LNCaP clone FGC (cell line): ENCODE results near the gene SFTPD.

Experiments
- DNase-seq: peaks from one replicate; pipeline ENCODE4 v3.0.0-alpha.2; 2011; ENCODE audit warnings: low read depth
- H3K4me3 ChIP-seq: 2 replicates; pipeline ENCODE4 v1.5.1; 2011; ENCODE audit warnings: mild to moderate bottlenecking, low read depth, low read length, control low read depth
- TF ChIP-seq, protein P1 (sequence below): IDR thresholded peaks from 2 replicates; pipeline ENCODE4 v1.5.1; 2012; ENCODE audit warnings: mild to moderate bottlenecking; ENCODE audit not compliant: control insufficient read depth, insufficient read depth; ENCODE audit errors: extremely low read depth

The SFTPD gene

DNA sequence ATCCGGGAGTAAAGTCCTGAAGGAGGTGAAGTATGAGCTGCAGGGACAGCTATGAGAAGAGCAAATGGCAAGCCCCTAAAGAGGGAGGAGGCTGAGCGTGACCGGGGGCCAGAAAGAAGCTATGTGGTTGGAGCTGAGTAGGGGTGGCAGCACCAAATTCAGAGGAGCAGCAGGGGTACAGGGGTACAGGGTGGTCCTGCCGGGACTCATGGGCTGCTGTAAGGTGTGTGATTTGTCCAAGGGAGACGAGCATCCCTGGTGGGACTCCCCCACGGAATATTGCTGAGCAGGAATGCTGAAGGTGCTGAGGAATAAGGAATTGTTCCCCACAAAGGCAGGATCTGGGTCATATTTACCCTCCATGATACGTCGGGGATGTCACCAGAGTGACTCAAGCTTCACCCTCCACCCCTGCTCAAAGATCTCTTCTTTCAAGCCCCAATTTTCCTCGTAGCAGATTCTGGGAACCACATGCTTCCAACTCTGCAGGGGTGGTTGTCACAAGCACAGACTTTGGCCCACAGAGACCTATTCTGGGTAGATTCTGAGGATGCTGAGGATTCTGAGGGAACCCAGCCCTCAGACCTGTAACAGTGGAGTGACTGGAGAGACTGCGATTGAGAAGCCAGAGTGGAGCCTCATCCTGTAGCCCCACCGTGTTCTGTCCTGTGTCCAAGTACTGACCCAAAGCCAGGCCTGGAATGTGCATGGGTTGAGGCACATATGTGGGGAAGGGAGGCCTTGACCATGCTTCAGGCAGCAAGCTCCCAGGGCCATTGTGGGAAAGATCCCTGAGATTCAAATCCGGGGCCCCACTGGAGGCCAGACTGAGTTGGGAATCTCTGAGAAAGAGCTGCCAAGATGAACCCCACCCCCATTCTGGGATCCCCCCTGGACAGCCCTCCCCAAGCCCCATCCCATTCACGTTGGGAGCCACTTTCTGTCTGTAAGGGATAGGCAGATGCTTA lies 4.2 kb downstream of the SFTPD start:
- TF ChIP-seq, protein P1, sequence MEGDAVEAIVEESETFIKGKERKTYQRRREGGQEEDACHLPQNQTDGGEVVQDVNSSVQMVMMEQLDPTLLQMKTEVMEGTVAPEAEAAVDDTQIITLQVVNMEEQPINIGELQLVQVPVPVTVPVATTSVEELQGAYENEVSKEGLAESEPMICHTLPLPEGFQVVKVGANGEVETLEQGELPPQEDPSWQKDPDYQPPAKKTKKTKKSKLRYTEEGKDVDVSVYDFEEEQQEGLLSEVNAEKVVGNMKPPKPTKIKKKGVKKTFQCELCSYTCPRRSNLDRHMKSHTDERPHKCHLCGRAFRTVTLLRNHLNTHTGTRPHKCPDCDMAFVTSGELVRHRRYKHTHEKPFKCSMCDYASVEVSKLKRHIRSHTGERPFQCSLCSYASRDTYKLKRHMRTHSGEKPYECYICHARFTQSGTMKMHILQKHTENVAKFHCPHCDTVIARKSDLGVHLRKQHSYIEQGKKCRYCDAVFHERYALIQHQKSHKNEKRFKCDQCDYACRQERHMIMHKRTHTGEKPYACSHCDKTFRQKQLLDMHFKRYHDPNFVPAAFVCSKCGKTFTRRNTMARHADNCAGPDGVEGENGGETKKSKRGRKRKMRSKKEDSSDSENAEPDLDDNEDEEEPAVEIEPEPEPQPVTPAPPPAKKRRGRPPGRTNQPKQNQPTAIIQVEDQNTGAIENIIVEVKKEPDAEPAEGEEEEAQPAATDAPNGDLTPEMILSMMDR, result no peak

GRCh38 chr10:79943871-79944270 lies 5.0 kb downstream of the SFTPD start:
- no peak overlapping the region for H3K4me3 ChIP-seq
- no peak for DNase-seq
- TF ChIP-seq, protein P1, result no peak

More for the DNA sequence above, 4.2 kb downstream of the SFTPD start:
- H3K4me3 ChIP-seq, result no peak overlapping the region
- DNase-seq, result no peak

DNA sequence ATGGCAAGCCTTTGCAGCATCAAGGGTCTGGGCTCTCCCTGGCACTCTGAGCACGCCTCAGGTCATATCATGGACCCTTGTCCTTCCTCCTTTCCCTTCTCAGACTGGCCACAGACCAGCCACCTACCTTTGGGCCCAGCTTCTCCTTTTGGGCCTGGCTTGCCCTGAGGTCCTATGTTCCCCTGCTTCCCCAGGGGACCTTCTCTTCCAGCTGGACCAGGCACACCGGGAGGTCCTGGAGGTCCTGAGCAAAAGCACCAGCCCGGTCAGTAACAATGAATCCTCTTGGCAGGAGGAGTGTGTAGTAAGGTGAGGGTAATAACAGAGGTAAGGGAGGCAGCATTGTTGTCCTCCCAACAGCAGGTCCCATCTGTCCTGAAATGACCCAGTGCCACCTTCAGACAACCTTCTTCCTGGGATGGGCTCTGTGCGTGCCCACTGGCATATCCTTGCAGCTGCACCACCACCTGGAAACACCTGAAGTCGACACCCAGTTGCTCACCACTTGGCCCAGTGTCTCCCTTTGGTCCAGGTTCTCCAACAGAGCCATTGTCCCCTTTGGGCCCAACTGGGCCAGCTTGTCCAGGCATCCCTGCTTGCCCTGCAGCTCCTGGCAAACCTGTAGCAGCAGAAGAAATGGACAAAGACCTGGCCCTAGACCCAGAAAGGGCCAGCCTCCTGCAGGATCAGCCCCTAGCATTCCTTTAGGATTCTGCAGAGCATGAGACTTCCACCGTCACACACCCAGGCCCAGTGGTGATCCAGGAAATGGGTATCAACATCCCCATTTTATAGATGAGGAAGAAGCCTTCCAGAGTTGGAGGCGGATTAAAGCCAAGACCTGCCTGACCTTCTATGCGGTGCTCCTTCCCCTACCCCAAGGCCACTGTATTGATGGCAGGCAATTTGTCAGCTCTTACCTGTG lies 6.4 kb downstream of the SFTPD start:
- DNase-seq, result no peak
- TF ChIP-seq, protein P1, result no peak
- H3K4me3 ChIP-seq, result no peak overlapping the region

DNA sequence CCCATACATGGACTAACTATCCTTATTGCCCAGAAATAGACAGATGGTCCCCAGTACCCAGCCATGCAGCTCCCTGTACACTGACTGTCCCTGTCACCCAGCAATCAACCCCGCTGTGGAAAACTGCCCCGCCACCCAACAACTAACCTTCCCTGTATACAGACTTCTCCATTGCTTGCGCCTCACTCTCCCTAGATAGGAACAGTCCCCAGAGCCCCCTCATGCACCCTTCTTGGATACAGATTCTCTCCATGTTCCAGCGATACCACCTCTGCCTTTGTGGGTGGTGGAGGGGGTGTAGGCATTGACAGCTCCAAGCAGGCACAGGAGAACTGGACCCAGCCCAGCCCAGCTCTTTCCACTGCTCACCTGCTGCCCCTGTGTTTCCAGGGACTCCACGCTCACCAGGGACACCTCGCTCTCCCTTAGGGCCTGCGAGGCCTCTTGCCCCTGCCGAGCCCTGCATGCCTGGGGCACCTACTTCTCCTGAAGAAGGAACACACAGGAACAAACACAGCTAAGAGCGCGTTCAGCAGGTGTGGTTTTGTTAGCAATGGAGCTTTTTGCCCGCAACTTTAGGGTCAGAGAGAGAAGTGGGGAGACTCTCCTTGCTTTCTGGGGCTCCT lies 7.2 kb downstream of the SFTPD start:
- no peak overlapping the region for H3K4me3 ChIP-seq
- TF ChIP-seq, protein P1, result no peak
- no peak for DNase-seq

- no peak overlapping the region for H3K4me3 ChIP-seq
- TF ChIP-seq, protein P1, result no peak
- DNase-seq, result no peak
Measured at GRCh38 chr10:79941146-79941545, 7.8 kb downstream of the SFTPD start.

GRCh38 chr10:79940431-79940830 lies 8.5 kb downstream of the SFTPD start:
- DNase-seq, result no peak
- no peak overlapping the region for H3K4me3 ChIP-seq
- TF ChIP-seq, protein P1, result no peak
